Nephron progenitor cell (in vitro differentiated cells): Measurements from ENCODE around the gene ZDHHC23.

Experiments used
- DNase-seq: peaks from one replicate; pipeline ENCODE4 v3.0.0; 2021
- H3K27ac Mint-ChIP-seq: 2 replicates; pipeline ENCODE4 v1.8.0; 2021; ENCODE audit warnings: mild to moderate bottlenecking, moderate library complexity, mixed read lengths
- H3K27me3 Mint-ChIP-seq: 2 replicates; pipeline ENCODE4 v1.8.0; 2021; ENCODE audit warnings: mild to moderate bottlenecking, low read depth, mixed read lengths; ENCODE audit not compliant: poor library complexity
- H3K36me3 Mint-ChIP-seq: 2 replicates; pipeline ENCODE4 v1.8.0; 2021; ENCODE audit warnings: low read depth, mixed read lengths
- H3K4me1 Mint-ChIP-seq: 2 replicates; pipeline ENCODE4 v1.8.0; 2021; ENCODE audit warnings: mixed read lengths
- H3K4me3 Mint-ChIP-seq: 2 replicates; pipeline ENCODE4 v1.8.0; 2021; ENCODE audit warnings: mild to moderate bottlenecking, moderate library complexity, mixed read lengths
- H3K9me3 Mint-ChIP-seq: 2 replicates; pipeline ENCODE4 v1.8.0; 2021; ENCODE audit warnings: mild to moderate bottlenecking, moderate library complexity, mixed read lengths
- TF ChIP-seq, protein P1 (sequence below): fragments of 200-600 bp; sonication (generic); IDR thresholded peaks from 2 replicates; pipeline ENCODE4 v1.5.0; 2021; ENCODE audit warnings: antibody characterized with exemption

Gene ZDHHC23

DNA sequence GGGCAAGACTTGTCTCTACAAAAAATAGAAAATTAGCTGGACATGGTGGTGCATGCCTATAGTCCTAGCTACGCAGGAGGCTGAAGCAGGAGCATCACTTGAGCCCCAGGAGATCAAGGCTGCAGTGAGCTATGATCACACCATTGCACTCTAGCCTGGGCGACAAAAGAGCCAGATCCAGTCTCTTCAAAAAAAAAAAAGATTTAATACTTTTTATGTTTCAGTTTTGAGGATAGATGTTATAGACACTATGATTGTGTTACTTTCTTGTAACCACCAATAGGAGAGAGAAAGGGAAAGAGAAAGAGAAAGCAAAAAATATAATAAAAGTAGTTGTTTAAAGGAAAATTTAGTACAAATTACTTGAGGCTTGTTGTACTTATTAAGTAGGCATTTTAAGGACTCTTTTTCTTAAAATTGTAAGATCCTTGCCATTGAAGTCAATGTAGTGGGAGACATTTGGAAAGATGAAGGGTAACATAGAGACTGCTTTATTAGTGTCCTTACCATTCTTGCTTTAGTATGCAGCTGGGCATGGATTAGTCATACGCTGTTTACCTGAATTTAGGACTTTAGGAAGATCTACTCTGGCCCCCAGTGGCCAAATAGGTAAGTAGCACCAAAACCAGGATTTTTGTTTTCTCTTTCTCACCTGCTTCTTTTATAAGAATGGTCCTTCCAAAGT lies 35.1 kb upstream of the ZDHHC23 start:
- no peaks in the 10 kb centered on the region for H3K4me1 Mint-ChIP-seq
- H3K36me3 Mint-ChIP-seq, result no peaks in the 10 kb centered on the region
- TF ChIP-seq, protein P1, sequence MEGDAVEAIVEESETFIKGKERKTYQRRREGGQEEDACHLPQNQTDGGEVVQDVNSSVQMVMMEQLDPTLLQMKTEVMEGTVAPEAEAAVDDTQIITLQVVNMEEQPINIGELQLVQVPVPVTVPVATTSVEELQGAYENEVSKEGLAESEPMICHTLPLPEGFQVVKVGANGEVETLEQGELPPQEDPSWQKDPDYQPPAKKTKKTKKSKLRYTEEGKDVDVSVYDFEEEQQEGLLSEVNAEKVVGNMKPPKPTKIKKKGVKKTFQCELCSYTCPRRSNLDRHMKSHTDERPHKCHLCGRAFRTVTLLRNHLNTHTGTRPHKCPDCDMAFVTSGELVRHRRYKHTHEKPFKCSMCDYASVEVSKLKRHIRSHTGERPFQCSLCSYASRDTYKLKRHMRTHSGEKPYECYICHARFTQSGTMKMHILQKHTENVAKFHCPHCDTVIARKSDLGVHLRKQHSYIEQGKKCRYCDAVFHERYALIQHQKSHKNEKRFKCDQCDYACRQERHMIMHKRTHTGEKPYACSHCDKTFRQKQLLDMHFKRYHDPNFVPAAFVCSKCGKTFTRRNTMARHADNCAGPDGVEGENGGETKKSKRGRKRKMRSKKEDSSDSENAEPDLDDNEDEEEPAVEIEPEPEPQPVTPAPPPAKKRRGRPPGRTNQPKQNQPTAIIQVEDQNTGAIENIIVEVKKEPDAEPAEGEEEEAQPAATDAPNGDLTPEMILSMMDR, result peak; percentile 56
- DNase-seq, result no peak
- H3K27ac Mint-ChIP-seq, result no peak overlapping the region
- H3K9me3 Mint-ChIP-seq, result no peaks in the 10 kb centered on the region
- H3K4me3 Mint-ChIP-seq, result no peak overlapping the region
- H3K27me3 Mint-ChIP-seq, result peaks cover 4% of the 10 kb centered on the region

DNA sequence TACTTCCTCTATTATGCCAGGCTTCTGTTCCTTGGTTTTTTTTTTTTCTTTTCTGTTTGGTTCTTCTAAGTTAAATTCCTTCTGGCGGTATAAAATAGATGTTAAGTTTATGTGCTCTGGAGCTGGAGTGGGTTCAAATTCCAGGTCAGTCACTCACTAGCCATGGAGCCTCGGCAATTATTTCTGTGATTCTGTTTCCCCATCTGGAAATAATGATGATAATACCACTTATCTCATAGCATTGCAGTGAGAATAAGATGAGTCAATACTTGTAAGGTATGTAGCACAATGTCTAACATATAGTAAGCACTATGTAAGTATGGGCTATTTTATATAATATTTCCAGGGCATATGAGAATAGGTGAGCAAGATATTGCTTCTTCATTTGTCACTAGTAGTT lies 33.2 kb upstream of the ZDHHC23 start:
- no peak overlapping the region for H3K4me3 Mint-ChIP-seq
- H3K36me3 Mint-ChIP-seq, result no peaks in the 10 kb centered on the region
- no peaks in the 10 kb centered on the region for H3K9me3 Mint-ChIP-seq
- no peak for DNase-seq
- H3K27ac Mint-ChIP-seq, result no peak overlapping the region
- H3K27me3 Mint-ChIP-seq, result peaks cover 9% of the 10 kb centered on the region
- TF ChIP-seq, protein P1, result no peak
- H3K4me1 Mint-ChIP-seq, result no peaks in the 10 kb centered on the region

DNA sequence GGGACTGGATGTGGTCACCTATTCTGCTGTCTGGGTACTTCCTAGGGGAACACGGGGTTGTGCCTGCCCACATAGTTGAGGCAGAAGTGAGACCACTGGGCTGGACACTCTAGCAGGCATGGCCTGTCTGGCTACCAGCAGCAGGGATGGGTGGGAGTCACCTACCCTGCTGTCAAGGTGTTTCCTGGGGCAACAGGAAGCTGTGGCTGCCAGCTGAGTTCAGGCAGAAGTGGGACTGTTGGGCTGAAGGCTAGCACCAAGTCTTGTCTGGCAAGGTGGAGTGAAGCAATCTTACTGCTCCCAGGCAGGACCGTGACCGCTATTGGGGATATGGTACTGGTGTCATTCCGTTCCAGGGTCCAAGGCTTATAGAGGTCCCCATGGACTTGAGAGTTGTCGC lies 20.3 kb upstream of the ZDHHC23 start:
- no peak for DNase-seq
- H3K4me3 Mint-ChIP-seq, result no peak overlapping the region
- H3K9me3 Mint-ChIP-seq, result peaks cover 22% of the 10 kb centered on the region
- H3K36me3 Mint-ChIP-seq, result peaks cover 7% of the 10 kb centered on the region
- TF ChIP-seq, protein P1, result no peak
- H3K4me1 Mint-ChIP-seq, result no peaks in the 10 kb centered on the region
- no peak overlapping the region for H3K27ac Mint-ChIP-seq
- H3K27me3 Mint-ChIP-seq, result peaks cover 15% of the 10 kb centered on the region

DNA sequence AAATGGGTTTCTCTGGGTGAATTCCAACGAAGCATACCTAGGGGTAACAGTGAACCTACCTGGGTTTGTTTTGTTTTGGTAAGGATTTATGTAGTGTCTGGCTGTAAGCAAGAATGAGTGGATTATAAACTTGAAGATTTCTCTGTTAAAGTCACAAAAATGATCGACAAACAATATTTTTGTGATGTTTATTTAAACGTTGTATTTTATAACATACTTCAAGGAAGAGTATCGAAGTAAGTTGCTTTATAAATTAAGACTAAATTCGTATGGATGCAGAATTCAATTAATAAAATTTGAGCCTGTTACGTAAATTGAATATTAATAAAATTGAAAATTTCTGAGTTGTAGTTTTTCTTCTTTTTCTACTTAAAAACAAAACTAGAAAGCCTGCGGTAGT lies 982 bp upstream of the ZDHHC23 start:
- no peak overlapping the region for H3K27ac Mint-ChIP-seq
- peaks cover 9% of the 10 kb centered on the region for H3K4me1 Mint-ChIP-seq
- TF ChIP-seq, protein P1, result no peak
- H3K9me3 Mint-ChIP-seq, result no peaks in the 10 kb centered on the region
- H3K27me3 Mint-ChIP-seq, result peaks cover 73% of the 10 kb centered on the region
- H3K4me3 Mint-ChIP-seq, result peak overlapping the region; percentile 84
- no peaks in the 10 kb centered on the region for H3K36me3 Mint-ChIP-seq
- DNase-seq, result no peak

DNA sequence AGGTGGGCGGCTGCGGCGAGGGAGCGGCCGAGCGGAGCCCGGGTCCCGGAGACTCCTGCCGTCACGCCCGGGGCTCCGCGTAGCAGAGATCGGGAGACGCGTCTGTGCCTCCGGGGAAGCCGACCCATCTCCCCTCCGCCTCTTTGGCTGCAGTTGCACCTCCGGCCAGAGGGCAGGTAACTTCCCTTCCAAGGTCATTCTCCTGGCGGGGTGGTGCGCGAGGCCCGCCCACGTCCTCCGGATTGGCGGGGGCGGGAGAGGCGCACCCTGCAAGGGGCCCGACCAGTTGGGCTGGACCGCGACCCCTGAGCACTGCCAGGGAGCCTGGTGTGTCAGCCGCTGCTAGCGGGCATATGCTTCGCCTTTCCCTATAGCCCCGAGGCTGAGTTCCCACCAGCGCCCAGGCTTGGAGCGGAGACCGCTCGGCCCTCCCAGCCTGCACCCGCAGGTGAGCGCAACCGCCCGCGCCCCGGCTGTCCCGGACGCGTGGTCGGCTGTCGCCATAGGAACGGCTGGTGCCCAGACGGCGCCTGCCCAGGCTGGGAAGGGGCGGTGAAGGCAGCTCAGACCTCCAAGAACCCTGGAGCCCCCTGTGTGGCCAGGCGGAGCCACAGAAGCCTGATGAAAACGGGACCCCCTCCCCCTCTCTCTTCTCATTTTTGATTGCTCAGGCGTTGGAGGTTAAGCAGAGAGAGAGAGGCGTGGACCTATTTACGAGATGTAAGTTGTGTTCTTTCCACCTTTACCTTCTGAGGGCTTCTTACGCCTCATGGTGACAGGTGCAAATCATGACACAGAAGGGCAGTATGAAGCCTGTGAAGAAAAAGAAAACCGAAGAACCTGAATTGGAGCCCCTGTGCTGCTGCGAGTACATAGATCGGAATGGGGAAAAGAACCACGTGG lies 453 bp downstream of the ZDHHC23 start:
- Mint-ChIP-seq H3K4me3 (peak overlapping the region; percentile 60), H3K9me3 (no peaks in the 10 kb centered on the region), H3K27ac (no peak overlapping the region), H3K27me3 (peaks cover 86% of the 10 kb centered on the region), H3K36me3 (no peaks in the 10 kb centered on the region), H3K4me1 (peaks cover 9% of the 10 kb centered on the region)
- TF ChIP-seq, protein P1, result no peak
- peak; percentile 57 for DNase-seq
